HG03097 (cell line): ENCODE measurements around the gene ZHX3.

ENCODE experiments used
- ATAC-seq: cut with Tn5 transposase; IDR thresholded peaks from one replicate; pipeline ENCODE4 v1.9.1; 2021; ENCODE audit not compliant: unreplicated experiment, low FRiP score

Gene ZHX3

DNA sequence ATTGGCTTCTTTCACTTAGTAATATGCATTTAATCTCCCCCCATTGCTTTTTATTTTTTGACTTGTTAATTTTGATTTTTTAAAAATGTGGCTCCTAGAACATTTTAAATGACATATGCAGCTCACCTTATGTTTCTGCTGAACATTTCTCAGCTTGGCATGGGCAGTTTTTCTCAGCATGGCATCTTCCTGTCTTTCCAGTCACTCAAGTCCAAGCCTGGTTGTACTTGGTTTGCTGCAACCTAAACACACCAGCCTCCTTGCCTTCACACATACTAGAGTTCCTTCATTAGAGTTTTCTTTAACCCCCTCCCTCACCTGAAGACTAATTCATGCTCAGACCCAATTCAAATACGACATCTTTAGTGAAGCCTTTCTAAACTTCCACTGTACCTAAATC is 86.4 kb downstream of the ZHX3 start:
- ATAC-seq, result no peak

DNA sequence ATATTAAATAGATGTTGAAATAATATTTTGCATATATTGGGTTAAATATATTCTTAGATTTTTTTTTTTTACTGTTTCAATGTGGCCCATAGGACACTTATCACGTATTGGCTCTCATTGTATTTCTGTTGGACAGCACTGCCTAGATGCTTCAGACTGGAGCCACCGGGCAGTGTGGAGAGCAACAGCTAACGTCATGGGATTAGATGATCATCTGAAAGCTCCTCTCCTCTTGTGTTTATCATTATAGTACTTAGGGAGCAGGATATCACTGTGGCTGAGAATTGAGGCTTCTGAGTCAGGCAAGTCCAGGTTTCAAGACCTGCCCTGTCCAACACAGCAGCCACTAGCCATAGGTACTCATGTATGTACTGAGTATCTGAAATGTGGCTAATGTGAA is 87.4 kb downstream of the ZHX3 start:
- no peak for ATAC-seq

DNA sequence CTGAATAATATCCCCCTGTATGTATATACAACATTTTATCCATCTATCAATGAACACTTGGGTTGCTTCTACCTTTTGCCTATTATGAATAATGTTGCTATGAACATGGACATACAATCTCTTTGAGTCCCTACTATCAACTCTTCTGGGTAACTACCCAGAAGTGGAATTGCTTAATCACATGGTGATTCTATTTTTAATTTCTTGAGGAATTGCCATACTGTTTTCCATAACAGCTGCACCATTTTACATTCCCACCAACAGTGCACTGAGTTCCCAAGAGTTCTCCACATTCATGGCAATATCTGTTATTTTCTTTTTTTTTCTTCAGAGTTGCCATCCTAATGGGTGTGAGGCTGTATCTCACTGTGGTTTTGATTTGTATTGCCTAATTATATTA is 88.3 kb downstream of the ZHX3 start:
- ATAC-seq, result no peak

DNA sequence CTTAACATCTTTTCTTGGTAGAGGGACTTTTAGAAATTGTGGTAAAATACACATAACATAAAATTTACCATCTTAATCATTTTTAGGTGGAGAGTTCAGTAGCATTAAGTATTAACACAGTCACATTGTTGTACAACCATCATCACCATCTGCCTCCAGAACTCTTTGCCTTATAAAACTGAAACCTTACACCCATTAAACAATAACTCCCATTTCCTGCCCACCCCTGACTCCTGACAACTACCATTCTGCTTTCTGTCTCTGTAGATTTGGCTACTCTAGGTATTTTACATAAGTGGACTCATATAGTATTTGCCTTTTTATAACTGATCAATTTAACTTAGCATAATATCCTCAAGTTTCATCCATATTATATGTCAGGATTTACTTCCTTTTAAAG is 88.7 kb downstream of the ZHX3 start:
- ATAC-seq, result peak; percentile 66

DNA sequence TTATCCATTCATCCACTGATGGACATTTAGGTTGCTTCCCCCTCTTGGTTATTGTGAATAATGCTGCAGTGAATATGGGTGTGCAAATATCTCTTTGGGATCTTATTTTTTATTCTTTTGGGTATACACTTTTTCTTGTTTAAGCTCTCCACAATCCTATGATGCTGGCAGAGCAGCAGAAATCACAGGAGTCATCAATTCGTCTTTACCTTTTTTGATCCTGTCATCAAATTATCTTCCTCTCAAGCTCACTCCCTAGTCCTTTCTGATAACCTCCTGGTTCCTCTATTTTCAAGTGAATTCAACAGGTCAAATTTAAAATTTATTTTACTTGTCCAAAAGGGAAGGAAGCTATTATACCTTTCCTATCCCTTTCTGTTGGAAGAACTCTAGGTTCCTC is 91.1 kb downstream of the ZHX3 start:
- ATAC-seq, result no peak

DNA sequence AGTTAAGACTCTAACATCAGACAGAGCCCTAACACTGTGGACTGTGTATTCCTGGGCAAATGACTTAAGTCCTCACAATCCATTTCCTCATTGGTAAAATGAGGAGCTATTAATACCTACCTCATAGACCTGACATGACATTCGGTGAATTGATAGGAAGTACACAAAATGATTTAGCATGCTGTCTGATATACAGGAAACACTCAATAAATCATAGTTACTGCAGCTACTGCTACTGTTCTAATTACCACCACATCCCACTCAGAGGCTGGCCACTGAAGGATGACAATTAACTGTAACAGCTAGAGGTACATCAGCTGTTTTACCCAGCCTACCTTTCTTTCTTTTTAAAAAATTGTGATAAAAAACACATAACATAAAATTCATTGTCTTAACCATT is 92.4 kb downstream of the ZHX3 start:
- no peak for ATAC-seq

DNA sequence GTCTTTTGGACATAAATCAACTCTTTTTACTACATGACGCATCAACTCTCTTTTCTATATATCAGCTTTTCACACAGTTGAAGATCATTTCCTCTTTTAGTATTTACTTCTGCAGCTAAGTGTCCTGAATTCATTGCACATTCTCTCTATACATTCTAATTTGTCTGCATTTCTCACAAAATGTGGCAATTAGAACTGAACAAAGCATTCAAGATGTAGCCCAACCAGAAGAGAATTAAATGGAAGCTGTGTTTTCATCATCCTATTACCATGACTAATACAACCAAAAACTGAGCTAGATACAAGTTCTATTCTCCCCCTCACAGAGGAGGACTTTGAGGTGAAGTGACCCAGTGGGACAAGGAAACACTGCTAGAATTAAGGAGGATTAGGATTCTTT is 93.2 kb downstream of the ZHX3 start:
- no peak for ATAC-seq

DNA sequence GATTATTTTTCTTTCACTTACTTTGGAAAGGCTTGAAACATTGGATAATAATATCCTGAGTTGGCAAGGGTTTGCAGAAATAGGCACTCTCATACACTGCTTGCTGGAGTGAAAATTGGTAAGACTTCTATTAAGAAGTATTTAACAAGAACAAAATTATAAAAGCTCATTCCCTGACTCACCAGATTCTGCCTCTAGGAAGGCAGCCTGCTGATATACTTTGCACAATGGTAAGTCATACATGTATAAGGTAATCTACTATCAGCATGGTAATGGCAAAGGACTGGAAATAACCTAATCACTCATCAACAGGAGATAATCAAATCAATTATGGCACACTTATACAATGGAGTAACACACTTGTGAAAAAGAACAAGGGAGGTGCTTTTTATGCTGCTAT is 94.4 kb downstream of the ZHX3 start:
- no peak for ATAC-seq

DNA sequence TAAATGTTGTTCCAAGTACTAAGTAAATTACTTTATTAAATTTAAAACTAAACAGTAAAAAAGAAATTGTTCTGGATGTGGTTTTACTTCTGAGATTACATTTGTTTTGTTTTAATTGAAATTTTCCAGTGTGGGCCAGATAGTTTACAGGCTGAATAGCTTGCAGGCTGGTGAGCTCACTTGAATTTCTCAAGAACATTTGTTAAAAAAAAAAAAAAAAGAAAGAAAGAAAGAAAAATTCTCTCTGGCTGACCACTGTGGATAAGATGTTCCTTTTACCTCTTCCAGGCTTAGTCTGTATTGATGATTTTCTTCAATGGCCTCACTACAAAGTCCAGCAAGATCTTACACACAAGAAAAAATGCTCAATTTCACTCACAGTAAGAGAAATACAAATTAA is 94.8 kb downstream of the ZHX3 start:
- no peak for ATAC-seq

DNA sequence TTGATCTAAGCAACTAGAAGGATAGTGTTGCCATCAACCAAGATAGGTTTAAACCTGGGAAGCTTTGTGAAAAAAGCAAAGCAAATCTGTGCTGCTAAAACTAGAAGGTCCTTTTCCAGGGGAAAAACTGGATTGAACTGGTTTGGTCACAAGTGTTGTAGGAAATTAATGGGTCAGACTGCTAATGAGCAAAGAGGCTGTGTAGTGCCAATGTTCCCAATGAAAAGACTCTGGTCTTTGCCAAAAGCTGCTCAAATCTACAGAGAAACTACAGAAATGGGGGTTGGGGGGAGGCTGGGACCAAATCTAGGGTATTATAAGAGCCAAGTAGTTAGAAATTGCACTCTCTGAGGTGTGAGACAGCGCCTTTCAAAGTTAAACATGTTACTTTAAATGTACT is 95.2 kb downstream of the ZHX3 start:
- ATAC-seq, result no peak

DNA sequence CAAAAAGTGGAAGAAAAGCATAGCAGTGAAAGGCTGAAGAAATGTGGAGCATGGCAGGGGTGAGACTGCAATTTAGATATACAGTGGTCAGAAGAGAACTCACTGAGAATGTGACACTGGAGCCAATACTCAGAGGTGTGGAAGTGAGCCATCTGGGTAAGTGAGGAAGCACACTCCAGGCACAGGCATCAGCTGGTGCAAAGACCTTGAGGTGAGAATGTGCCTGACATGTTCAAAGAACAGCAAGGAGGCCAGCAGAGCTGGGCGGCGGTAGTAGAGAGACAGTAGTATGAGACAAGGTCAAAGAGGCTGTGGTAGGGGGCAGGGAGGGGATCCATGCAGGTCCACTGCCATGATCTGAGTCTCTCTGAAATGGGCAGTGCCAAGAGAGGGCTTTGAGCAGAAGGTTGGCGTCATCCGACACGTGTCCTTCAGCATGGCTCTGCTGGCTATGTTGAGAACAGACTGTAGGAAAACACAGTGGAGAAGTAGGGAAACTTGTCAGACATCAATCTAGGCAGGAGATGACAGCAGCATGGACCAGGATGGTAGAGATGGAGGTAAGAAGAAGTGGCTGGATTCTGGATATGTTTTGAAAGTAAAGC is 95.8 kb downstream of the ZHX3 start:
- no peak for ATAC-seq

DNA sequence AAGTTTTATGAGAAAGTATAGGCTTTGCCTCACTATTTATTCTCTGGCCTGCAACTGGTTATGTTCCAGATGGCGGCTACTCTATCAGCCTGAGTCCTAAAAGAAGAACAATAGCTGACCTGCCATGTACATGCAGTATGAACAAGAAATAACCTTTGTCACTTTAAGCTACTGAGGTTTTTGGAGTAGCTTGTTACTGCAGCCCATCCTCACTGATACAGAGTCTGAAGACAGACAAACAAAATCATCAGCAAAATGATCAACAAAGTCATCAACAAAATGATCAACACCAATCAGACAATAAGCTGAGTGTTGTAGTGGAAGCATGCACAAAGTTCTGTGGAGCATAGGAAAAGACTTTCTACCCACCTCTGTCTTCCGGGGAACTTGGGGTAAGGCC is 97.7 kb downstream of the ZHX3 start:
- no peak for ATAC-seq

DNA sequence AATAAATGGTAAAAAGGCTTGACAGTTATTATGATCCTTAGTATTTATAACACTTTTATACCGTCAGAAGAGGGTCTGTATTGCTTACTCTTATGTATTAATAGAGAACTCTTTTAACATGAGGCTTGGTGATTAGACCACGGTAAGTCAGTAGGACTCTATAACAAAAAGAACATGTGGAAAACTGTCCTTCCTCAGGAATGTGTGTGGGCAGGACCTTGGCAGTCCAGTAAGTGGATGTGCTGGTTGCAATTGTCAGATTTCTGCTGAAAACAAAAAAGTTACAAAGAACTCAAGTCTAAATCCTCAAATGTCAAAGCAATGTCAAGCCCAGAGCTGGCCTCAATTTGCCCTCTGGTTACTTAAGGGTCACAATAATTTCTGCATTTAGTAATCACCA is 99.1 kb downstream of the ZHX3 start:
- no peak for ATAC-seq

DNA sequence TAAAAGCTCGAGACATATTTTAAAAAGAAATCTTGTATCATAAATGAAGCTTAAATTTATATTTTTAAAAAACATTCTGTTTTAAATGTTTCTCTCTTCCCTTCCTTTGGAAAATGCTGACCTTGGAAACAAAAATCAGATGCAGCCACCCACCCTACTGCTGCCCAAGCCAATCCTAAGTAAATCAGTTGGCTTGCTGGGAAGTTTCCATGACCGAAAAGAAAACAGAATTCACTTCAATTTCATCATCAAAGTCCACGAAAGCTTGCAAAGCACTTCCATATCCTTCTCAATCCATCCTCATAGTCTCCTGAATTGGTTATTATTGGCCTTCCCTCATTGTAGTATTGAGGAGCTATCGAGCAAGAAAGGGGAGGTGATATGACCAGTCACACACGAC is 100.1 kb downstream of the ZHX3 start:
- ATAC-seq, result no peak

DNA sequence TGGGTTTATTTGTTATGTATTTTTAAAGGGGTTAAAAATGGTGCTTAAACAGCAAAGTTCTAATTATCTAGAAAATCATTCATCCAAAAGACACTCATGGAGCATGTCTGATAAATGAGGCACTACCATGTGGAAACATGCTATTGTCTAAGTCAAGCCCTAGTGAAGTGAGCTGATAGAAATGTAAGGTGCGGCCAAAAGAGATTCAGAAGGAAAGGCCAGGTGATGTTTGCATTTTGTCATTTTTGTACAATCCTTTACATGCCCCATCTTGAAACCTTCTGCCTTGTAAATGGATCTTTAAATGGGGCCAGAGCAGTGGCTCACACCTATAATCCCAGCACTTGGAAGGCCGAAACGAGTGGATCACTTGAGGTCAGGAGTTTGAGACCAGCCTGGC is 102.9 kb downstream of the ZHX3 start:
- ATAC-seq, result no peak

DNA sequence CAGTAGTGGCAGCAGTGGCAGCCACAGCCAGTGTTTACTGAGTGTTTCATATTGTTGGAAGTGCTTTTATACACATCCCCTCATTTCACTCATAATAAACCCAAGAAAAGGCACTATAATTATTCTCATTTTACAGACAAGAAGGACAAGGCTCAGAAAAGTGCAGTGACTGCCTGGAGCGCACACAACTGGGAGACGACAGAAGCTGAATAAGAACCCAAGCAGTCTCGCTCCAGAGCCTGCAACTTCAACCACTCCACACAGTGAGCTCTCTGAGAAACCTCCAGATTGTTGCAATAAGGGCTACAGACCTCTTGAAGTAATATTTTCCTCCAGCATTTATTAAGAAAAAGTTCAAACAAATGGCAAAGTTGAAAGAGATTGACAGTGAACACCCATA is 103.3 kb downstream of the ZHX3 start:
- no peak for ATAC-seq

DNA sequence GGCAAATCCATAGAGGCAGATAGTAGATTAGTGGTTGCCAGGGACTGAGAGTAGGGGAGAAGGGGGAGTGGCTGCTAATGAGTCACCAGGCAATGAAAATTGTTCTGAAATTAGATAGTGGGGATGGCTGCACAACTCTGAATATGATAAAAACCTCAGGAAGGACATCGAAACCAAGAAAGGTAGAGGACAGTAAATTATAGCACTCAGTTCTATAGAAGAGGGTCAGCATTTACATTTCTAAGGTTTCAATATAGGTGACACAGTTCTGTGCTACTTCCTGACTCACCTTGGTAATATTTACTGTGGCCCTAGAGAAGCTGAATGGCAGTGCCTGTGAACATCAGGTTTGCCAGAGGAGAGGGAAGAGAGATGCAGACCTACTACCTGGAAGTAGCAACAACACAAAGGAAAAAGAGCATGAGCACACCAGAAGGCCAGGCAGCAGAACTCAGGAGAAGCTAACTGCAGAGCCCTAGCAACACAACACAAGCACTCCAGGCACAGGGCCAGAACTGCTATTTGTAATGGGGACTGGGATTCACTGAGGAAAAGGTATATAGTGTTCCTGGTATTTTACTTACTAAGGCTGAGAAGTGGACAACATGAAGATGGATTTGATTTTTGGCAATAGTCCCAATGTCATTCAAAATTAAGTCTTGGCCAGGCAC is 104.2 kb downstream of the ZHX3 start:
- no peak for ATAC-seq

DNA sequence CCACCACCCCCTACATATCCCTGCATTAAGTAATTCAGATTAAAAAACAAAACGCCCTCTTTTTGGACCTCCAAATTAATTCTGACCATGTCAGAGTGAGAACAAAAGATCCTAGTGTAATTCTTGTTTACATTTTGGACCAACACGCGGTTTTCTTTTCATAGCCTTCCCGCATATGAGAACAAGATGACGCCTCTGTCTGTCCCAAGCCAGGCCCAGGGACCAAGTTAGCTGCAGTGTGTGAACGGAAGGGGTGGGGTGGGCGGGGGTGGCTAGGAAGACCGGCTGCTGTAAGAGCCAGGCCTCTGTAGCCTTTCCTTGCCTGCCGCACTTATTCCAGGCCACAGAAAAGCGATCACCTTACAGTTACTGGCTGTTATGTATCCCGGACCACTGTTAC is 112.2 kb downstream of the ZHX3 start:
- ATAC-seq, result no peak

DNA sequence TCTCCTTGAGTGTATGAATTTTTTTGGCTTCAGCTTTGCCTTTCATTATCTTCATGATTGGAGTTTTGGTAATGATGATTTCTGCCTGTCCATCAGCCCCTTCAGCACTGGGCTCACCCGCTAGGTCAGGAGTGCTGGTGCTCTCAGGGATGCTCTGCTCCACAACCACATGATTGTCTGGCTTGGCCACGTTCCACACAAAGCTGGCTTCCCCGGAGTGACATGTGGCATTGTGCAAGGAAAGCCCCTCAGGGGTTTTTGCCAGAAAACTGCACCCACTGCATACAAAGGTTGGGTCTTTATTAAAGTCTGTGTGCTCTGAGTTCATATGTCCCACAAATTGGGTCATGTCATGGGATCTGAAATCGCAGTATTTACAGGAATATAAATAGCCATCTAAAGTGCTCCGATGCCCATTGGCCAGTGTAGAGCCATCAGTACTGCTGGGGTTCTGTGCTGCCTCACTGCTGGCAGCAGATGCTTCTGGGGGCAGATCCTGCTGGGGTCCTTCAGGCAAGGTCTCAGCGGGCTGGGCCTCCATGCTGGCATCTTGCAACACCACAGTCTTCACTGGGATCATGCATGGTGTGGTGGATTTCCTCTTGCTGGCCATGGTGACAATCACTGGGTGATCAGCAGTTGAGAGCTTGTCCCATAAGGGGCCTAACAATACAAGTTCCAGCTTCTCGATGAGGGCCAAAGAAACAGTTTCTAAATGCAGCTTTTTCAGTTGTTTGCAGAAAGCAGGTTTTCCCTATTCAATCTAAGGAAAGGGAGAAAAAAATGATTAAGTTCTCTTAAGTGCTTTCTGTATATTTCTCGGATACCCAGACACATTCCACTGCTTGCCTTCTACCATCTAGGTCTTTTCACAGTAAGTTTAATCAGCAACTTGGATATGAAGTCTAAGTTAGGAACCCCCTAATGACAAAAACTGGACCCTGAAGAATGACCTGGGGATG is 112.9 kb downstream of the ZHX3 start:
- no peak for ATAC-seq

DNA sequence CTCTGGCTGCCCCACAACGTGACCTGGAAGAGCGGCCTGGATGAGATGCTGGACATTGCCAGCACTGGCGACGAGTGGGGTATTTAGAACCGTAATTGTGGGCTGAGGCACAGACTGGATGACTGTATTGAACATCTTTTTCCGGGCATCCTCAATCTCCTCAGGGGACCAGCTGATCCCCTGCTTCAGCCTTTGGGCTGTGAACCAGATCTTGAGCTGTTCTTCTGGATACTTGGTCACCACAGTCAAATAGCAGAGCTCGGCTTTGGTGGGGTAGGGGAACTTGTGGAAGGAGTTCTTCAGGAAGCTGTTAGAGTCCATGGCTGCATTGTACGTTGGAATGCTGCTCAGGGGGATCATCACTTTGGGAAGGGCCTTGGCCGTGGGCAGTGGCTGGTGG is 113.9 kb downstream of the ZHX3 start:
- ATAC-seq, result no peak

DNA sequence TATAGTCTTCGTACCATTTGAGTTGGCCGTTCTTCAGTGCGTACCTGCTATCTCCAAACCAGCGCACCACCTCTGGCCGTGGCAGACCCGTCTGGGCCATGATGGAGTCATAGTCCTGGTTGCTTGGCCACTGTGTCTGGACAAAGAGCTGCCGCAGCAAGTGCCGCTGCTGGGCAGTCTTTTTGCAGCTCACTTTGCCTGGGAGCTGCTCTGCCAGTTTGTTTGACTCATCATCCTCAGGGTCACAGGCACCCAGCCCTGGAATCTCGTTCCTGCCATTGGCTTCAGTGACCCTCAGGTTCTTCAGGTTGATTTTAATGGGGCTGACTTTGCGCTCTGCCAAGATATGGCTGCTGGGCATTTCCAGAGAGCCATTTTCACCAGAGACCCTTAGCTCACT is 115.1 kb downstream of the ZHX3 start:
- ATAC-seq, result no peak

DNA sequence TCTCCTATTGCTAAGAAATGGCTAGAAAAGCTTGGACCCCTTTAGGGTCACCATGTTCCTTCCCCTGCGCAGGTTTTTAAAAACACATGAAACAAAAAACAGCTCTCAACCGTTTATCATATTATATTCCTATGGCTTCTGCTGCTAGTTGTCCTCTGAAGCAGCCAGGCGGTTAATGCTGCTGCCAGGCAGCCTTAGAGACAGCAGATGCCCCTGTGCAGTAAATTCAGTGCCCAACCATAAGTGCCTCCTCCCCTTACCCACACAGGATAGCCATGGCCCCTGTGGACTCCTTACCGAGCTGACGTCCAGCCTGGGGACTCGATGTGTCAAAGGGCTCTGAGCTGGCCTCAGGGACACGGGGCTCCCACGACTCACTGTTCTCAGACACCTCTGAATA is 115.8 kb downstream of the ZHX3 start:
- no peak for ATAC-seq
